Measurements from ENCODE around the gene CASZ1. TPM values are rescaled to one million over a fixed set of nuclear protein-coding genes. Genes with fewer than 3 reads are reported as not detected.

Gene CASZ1
- total and polyA plus RNA-seq, 2 experiments from 2014 or later: 6.2 to 6.7 TPM

GRCh38 chr1:10640843-10641553, 155.4 kb downstream of the CASZ1 start:
- DNase-seq (ENCODE audit: low spot score) (no peak), ATAC-seq (no peak)
- Histone ChIP-seq H3K4me2 (no peak overlapping the region), H3K4me3 (no peak overlapping the region), H3K79me2 (replicated peaks; ENCODE audit: insufficient read depth) (no peaks in the 10 kb centered on the region), H3F3A (replicated peaks; ENCODE audit: low read depth) (peaks cover 14% of the 10 kb centered on the region), H3K4me1 (ENCODE audit: insufficient read depth) (peaks cover 5% of the 10 kb centered on the region), H3K9me2 (ENCODE audit: insufficient read depth) (no peaks in the 10 kb centered on the region), H3K36me3 (ENCODE audit: insufficient read depth) (no peaks in the 10 kb centered on the region), H4K20me1 (replicated peaks; ENCODE audit: insufficient read depth) (no peaks in the 10 kb centered on the region), H3K27me3 (ENCODE audit: insufficient read depth) (peaks cover 33% of the 10 kb centered on the region), H3K27ac (ENCODE audit: low read depth) (no peak overlapping the region), H2AFZ (no peak overlapping the region)
- H3K36me3 Mint-ChIP-seq (ENCODE audit: low read depth): peaks cover 3% of the 10 kb centered on the region; the same call in 1 of the 3 replicates
- H3K9me3 Mint-ChIP-seq: no peaks in the 10 kb centered on the region
- H3K27ac Mint-ChIP-seq: no peak overlapping the region
- peaks cover 14% of the 10 kb centered on the region for H3K27me3 Mint-ChIP-seq (ENCODE audit: insufficient read depth, low read depth, poor library complexity)
- no peak overlapping the region for H3K4me3 Mint-ChIP-seq
- TF ChIP-seq EZH2 (IDR thresholded peaks at IDR 0.05; ENCODE audit: low read depth, unreplicated experiment): no peak
- no peak for TF ChIP-seq NANOG (IDR thresholded peaks at IDR 0.05; ENCODE audit: borderline replicate concordance)
- no peak for TF ChIP-seq ZNF114 (CRISPR knock-in tag; IDR thresholded peaks at IDR 0.05)
- no peak for TF ChIP-seq EZH2phosphoT487 (IDR thresholded peaks at IDR 0.05; ENCODE audit: unreplicated experiment)
- no peak for TF ChIP-seq POLR2AphosphoS5 (IDR thresholded peaks at IDR 0.05; ENCODE audit: low read depth)
- TF ChIP-seq JUNB (IDR thresholded peaks at IDR 0.05; ENCODE audit: unreplicated experiment): no peak
- TF ChIP-seq ZNF331 (CRISPR knock-in tag; IDR thresholded peaks at IDR 0.05; ENCODE audit: low read depth): no peak
- no peak for TF ChIP-seq ETS1 (IDR thresholded peaks at IDR 0.05)
- no peak for TF ChIP-seq STAT1 (IDR thresholded peaks at IDR 0.05; ENCODE audit: unreplicated experiment)
- no peak for TF ChIP-seq CTCF (conservative IDR thresholded peaks at IDR 0.05; ENCODE audit: low read depth in 2 of 2)
- no peak for TF ChIP-seq REST (IDR thresholded peaks at IDR 0.05; ENCODE audit: unreplicated experiment)
- no peak for TF ChIP-seq CREB1 (CRISPR knock-in tag; IDR thresholded peaks at IDR 0.05; ENCODE audit: low read depth)
- TF ChIP-seq ZNF462 (CRISPR knock-in tag; IDR thresholded peaks at IDR 0.05): no peak
- peaks cover 5% of the 10 kb centered on the region for H3K4me1 Mint-ChIP-seq
